ENCODE data around the gene DSCAM.

DNA sequence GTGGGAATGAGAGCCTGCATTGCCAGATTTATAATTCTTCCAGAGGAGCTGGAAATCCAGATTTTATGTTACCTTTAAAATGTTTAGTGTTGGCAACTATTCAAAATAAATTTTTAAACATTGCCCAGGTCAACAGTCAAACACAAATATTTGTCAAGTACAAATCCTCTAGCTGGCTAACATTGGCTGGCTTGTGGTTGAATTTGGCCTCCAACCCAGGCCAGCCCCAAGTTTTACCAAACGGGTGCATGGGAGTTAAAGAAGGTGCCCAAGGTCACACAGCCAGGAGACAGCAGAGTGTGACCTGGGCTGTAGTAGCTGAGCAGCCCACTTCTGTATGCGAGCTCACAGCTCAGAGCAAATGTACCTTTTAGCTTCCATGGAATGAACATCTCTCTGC is 240.6 kb downstream of the DSCAM start:
- TF ChIP-seq, protein P1, sequence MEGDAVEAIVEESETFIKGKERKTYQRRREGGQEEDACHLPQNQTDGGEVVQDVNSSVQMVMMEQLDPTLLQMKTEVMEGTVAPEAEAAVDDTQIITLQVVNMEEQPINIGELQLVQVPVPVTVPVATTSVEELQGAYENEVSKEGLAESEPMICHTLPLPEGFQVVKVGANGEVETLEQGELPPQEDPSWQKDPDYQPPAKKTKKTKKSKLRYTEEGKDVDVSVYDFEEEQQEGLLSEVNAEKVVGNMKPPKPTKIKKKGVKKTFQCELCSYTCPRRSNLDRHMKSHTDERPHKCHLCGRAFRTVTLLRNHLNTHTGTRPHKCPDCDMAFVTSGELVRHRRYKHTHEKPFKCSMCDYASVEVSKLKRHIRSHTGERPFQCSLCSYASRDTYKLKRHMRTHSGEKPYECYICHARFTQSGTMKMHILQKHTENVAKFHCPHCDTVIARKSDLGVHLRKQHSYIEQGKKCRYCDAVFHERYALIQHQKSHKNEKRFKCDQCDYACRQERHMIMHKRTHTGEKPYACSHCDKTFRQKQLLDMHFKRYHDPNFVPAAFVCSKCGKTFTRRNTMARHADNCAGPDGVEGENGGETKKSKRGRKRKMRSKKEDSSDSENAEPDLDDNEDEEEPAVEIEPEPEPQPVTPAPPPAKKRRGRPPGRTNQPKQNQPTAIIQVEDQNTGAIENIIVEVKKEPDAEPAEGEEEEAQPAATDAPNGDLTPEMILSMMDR (conservative IDR thresholded peaks at IDR 0.05 in 1 of 2, IDR thresholded peaks at IDR 0.05 in 1 of 2; ENCODE audit: low read depth in 1 of 2, low read length in 2 of 2), result no peak
- TF ChIP-seq EZH2 (IDR thresholded peaks at IDR 0.05; ENCODE audit: low read length, missing control alignments), result no peak
